ENCODE data around the gene NUBP2.

NUBP2 gene

DNA sequence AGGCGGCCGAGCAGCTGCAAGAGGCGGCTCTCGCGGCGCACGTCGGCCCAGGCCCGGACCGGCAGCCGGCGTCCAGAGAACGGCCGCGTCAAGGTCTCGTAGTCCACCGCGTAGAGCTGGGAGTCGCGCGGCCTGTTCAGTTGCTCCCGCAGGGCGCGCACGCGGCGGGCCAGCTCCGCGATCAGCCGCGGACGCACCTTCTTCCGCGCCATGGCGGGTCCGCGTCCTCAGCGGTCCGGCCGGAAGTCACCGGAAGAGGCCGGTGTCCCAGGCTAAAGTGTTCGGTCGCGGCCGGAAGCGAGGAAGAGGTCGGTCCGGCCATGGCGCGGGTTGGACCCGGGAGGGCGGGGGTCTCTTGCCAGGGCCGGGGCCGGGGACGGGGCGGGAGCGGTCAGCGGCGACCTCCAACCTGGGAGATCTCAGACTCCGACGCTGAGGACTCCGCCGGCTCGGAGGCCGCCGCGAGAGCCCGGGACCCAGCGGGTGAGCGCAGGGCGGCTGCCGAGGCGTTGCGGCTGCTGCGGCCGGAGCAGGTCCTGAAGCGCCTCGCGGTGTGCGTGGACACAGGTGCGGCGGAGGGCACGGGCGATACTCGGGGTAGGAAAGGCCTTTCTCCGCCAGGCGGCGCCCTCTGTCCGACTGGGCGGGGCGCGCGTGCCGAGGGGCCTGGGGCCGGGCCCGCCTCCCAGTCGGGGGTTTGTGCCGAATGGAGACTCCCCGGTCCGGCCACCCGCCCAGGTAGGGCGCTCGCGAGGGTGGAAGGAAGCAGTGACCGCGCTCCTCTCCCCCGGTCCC is 9.7 kb upstream of the NUBP2 start, which contains the start of gene MRPS34:
Gene MRPS34, minus strand, starts transcription at position 227 of the 795 bp plus-strand sequence. Its CDS starts 15 bp downstream, at position 212.
- peak; percentile 35 for DNase-seq

DNA sequence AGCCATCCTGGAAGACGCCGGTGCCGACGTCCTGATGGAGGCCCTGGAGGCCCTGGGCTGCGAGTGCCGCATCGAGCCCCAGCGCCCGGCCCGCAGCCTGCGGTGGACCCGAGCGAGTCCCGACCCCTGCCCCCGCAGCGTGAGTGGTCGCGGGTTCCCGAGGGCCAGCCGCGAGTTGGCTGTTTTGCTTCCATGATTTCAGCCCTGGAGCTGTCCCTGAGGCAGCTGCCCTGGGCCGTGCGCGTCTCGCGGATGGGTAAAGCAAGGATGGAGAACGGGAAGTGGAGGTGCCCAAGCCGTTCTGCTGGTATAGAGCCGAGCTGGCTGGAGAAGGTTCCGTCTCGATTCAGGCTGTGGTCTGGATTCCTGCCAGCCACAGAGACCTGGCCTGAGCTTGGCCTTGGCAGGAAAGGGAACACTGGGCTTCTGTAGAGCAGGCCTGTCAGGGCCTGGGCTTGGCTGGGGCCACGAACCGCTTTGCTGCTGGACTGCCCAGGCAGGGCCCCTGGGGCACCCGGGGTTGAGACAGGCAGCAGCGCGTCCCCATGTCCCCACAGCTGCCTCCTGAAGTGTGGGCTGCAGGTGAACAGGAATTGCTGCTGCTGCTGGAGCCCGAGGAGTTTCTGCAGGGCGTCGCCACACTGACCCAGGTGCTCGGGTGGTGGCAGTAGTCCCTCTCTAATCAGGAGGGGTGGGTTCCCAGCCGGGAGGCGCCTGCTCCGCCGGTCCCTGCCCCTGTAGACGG is 8.9 kb upstream of the NUBP2 start:
- DNase-seq, result no peak

DNA sequence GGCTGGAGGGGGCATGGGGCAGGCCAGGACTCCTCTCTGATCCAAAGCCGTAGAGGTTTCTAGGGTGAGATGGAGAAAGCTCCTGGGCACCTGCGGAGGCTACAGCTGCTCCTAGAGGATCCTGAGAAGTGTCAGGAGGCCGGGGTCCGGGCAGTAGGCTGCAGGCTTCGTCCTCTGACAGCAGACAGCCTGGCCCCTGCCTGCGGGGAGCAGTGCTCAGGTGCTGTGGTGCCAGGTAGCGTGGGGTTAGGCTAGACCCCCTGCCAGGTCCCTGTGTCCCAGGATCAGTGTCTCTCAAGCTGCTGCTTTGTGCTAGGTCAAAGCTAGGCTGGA is 8.3 kb upstream of the NUBP2 start:
- no peak for DNase-seq

DNA sequence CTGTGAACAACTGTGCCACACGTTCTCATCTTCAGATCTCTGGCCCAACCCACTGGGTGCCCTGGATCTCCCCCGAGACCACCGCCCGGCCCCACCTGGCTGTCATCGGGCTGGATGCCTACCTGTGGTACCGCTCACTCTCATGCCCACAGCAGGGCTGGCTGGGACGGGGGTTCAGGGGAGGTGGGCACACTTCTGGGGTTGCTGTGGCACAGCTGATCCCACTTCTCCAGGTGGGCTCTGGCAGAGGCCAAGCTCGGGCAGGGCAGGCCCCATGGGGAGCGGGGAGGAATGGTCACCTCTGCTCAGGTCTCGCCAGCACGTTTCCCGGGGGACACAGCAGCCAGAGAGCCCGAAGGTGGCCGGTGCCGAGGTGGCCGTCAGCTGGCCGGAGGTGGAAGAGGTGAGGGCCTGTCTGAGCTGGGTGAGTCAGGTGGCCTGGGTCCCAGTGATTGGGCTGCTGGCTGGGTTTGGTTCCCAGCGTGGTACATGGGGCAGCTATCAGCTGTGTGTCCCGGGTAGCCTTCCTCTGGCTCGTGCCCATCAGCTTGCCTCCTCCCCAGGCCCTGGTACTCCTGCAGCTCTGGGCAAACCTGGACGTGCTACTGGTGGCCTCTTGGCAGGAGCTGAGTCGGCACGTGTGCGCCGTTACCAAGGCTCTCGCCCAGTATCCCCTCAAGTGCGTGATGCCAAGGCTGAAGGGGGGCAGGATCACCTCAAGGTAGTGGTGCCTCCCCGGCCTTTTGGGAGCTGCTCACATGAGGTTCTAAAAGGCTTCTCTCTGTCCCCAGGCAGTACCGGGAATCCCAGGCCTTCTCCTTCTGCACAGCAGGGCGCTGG is 7.5 kb upstream of the NUBP2 start:
- no peak for DNase-seq

GRCh38 chr16:1775846-1776671 is 6.7 kb upstream of the NUBP2 start:
- no peak for DNase-seq

GRCh38 chr16:1776672-1776955 is 6.1 kb upstream of the NUBP2 start:
- no peak for DNase-seq

DNA sequence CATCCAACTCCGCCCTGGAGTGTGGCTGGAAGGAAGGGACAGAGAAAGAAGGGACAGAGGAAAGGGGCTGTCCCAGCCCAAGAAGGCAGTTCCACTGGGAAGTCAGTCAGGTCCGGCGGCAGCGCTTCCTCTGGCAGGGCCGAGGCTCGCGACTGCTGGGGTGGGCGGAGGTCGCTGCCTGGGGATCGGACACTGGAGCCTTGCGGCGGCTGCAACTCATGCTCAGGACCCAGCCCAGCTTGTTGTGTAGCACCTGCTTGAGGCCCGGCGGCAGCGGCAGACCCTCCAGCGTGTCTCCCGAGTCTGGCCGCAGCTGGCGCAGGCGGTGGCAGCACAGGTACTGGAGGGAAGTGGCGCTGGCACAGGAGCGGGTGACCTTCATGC is 5.8 kb upstream of the NUBP2 start:
- DNase-seq, result no peak

GRCh38 chr16:1777375-1778199 is 5.2 kb upstream of the NUBP2 start:
- DNase-seq, result no peak

DNA sequence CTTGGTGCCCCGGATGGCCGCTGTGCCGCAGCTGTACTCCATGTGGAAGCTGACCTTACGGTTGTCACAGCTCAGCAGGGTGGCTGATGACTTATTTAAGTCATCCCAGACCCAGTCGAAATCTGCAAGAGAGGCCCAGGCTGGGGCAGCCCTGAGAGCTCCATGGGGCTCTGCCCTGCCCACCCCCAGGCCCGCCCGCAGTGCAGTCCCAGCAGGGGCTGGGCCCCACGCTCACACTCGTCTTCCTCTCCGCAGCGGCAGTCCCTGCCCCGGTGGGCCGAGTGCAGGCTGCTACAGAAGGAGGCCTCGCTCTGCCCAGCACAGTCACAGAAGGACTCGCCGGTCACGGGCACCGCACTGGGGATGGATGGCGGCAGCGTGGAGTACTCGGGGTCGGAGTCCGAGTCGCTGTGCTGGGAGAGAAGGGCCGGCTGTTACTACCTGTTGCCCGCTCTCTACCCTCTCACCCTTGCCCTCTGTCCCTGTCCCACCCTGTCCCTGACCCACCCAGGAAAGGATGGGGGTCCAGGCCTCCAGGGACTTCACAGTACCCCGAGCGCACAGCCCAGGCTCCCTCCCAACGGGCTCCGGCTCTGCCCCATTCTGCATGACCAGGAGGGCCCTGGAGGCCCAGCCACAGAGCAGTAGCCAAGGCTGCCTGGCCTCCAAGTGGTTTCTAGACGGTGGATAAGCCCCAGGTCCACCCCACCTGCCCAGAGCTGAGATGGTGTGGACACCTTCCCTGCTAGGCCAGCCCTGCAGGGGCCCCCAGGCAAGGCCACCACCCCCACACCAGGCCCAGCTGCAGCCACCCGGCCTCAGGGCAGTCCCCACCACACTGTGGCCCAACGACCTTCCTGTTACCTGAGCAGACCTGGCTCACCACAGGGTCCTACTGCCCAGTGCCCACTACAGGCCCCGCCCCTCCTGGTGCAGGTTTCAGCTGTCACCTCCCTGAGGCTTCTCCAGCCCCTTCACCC is 4.3 kb upstream of the NUBP2 start:
- DNase-seq, result no peak

GRCh38 chr16:1779234-1779701 is 3.5 kb upstream of the NUBP2 start:
- DNase-seq, result no peak

- DNase-seq, result no peak
Measured at GRCh38 chr16:1779741-1780676, 2.8 kb upstream of the NUBP2 start.

- DNase-seq, result no peak
Measured at GRCh38 chr16:1780677-1781072, 2.1 kb upstream of the NUBP2 start.

DNA sequence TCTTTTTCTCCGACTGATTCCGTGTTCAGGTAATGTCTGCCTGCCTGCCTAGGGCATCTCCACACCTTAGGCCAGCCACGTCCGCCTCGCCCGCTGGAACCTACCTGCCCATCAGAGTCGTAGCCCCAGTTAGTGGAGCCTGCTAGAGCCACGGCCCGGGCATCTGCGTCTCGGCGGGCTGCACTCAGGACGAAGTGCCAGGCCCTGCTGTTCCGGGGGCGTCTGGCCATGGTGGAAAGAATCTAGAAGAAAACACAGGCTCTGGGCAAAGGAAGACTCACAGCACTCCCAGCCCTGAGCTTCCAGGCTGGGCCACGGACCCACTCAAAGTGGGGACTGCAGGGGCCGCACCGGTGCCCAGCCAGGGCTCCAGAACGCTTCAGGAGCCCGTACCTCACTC is 1.5 kb upstream of the NUBP2 start:
- no peak for DNase-seq

GRCh38 chr16:1781758-1782407 is 877 bp upstream of the NUBP2 start:
- DNase-seq, result no peak

DNA sequence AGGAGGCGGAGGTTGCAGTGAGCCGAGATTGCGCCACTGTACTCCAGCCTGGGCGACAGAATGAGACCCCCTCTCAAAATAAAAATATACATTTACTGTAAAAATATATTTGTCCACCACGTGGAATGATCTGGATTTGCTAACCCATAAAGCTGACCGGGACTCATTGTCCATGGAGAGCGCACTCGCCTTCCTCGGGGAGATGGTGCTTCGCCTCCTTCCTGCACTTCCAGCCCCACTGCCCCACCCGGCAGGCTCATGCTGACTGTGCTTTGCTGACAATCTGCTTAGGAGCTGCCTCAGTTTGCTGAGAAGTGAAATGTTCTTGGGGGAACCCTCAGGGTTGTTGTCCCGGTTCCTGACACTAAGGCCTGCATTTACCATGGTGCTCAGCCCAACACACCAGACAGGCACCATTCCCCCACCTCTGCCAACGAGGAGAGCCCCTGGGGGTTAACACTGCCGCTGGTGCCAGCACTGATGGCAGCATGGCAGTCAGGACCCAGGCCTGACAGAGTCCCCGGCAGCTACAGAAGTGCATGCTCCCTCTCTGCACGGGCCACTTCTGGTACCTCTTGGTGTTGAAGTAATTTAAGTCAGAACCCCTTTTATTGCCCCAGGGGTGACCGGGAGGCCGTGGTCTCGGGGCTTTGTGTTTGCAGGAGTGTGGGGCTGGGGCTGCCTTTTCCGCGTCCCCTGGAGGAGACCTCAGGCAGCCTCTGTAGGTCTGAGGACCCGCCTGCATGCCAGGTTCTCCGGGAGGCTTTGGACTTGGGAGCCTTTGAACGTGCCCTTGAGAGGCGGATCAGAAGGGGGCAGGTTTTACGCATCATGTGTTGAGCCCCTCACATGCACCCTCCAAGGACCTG is 2.5 kb downstream of the NUBP2 start:
- no peak for DNase-seq

GRCh38 chr16:1785846-1786170 is 3.0 kb downstream of the NUBP2 start:
- DNase-seq, result no peak

DNA sequence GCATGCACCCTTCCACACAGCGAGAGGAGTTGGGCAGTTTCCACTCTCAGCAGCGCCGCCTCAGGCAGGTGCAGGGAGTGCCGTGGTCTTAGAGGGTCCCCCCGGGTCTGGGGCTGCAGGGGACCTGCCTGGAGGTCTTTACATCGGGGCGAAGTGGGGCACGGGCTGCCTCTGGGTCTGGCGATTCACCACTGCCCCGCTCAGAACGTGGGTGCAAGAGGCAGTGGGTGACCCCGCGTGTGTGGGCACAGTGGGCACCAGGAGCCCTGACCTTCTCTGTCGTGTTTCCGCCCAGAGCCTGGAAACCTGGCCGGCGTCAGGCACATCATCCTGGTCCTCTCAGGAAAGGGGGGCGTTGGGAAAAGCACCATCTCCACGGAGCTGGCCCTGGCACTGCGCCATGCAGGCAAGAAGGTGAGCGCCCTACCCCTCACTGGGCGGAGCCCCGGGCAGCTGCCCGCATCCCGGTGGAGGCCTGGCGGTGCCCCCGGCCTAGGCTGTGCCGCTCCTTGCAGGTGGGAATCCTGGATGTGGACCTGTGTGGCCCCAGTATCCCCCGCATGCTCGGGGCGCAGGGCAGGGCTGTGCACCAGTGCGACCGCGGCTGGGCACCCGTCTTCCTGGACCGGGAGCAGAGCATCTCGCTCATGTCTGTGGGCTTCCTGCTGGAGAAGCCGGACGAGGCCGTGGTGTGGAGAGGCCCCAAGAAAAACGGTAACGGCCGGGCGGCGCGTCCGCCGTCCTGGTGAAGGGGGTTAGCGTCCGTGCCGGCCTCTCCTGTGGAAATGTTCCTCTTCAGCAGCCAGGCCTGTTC is 3.7 kb downstream of the NUBP2 start:
- DNase-seq, result no peak

Measured in NCI-H446 treated with DMSO at 0.1 percent for 48 hours (cell line).